Activated CD4-positive, alpha-beta T cell treated with anti-CD3 and anti-CD28 coated beads for 36 hours (primary cell): Measurements from ENCODE around the gene NTPCR. TPM values are rescaled to one million over a fixed set of nuclear protein-coding genes. Genes with fewer than 3 reads are reported as not detected.
"Not testable (repeated sequence)": the region's sequence is repeated elsewhere in the genome, so short reads cannot be mapped to it uniquely, and the experiment has no call there.

Experiments used
- ATAC-seq: fragments of 200-7000 bp; cut with Tn5 transposase; one replicate; pipeline ENCODE4 v1.10.0; 2021; ENCODE audit warnings: mild to moderate bottlenecking, moderate library complexity
- CTCF ChIA-PET: fragments of 350-600 bp; sonication (Branson Sonifier 250); formaldehyde crosslinking; loops from one replicate; lab custom pipeline; 2021; ENCODE audit warnings: antibody characterized with exemption; lab: Charles Lee
- POLR2A ChIA-PET: fragments of 350-600 bp; sonication (Branson Sonifier 250); formaldehyde crosslinking; loops from one replicate; lab custom pipeline; 2021; ENCODE audit warnings: antibody characterized with exemption, inconsistent platforms; lab: Charles Lee
- DNase-seq: peaks from one replicate; pipeline ENCODE4 v3.0.0-alpha.2; 2020
- H3K27ac Mint-ChIP-seq: one replicate; pipeline ENCODE4 v1.8.0; 2021; ENCODE audit warnings: mixed read lengths
- H3K27me3 Mint-ChIP-seq: one replicate; pipeline ENCODE4 v1.8.0; 2021; ENCODE audit warnings: mixed read lengths
- H3K36me3 Mint-ChIP-seq: one replicate; pipeline ENCODE4 v1.8.0; 2021; ENCODE audit warnings: low read depth, mixed read lengths
- H3K4me1 Mint-ChIP-seq: one replicate; pipeline ENCODE4 v1.8.0; 2021; ENCODE audit warnings: mixed read lengths
- H3K4me3 Mint-ChIP-seq: one replicate; pipeline ENCODE4 v1.8.0; 2021; ENCODE audit warnings: mild to moderate bottlenecking, moderate library complexity, mixed read lengths
- H3K9me3 Mint-ChIP-seq: one replicate; pipeline ENCODE4 v1.8.0; 2021; ENCODE audit warnings: low read depth, mixed read lengths
- intact Hi-C, 2 experiments: fragments of 100-400 bp; cut with DNase I in 1 of 2; cut with micrococcal nuclease in 1 of 2; formaldehyde crosslinking; loops; one replicate each; pipeline versions ENCODE4 v1.14.2 to v1.15.1; 2022 to 2024; cut with DNase I, micrococcal nuclease
- total RNA-seq, 2 experiments: library from RNA; stranded (reverse); gene quantifications; one replicate each; pipeline ENCODE4 v1.2.3, GENCODE V29; 2021

The NTPCR gene
- total RNA-seq, 2 experiments from 2014 or later = 37.4 to 51.9 TPM

GRCh38 chr1:232988572-232989040 is 38.2 kb downstream of the NTPCR start:
- ATAC-seq = no peak
- H3K9me3 Mint-ChIP-seq = peaks cover 7% of the 10 kb centered on the region
- H3K27ac Mint-ChIP-seq = no peak overlapping the region
- ChIA-PET POLR2A (no interaction called here), CTCF (no interaction called here)
- H3K4me1 Mint-ChIP-seq = no peaks in the 10 kb centered on the region
- intact Hi-C loops = no loop called here
- H3K27me3 Mint-ChIP-seq = no peaks in the 10 kb centered on the region
- DNase-seq = no peak
- peaks cover 22% of the 10 kb centered on the region for H3K36me3 Mint-ChIP-seq
- no peak overlapping the region for H3K4me3 Mint-ChIP-seq

GRCh38 chr1:232990176-232991128 is 40.0 kb downstream of the NTPCR start:
- H3K4me1 Mint-ChIP-seq = no peaks in the 10 kb centered on the region
- peaks cover 21% of the 10 kb centered on the region for H3K9me3 Mint-ChIP-seq
- peaks cover 37% of the 10 kb centered on the region for H3K36me3 Mint-ChIP-seq
- no peak overlapping the region for H3K4me3 Mint-ChIP-seq
- no peaks in the 10 kb centered on the region for H3K27me3 Mint-ChIP-seq
- ChIA-PET CTCF (no interaction called here), POLR2A (no interaction called here)
- no peak overlapping the region for H3K27ac Mint-ChIP-seq
- intact Hi-C loops = no loop called here
- ATAC-seq (no peak), DNase-seq (no peak)

- DNase-seq (no peak), ATAC-seq (no peak)
- H3K36me3 Mint-ChIP-seq = peaks cover 42% of the 10 kb centered on the region
- H3K4me1 Mint-ChIP-seq = no peaks in the 10 kb centered on the region
- ChIA-PET CTCF (no interaction called here), POLR2A (no interaction called here)
- no peaks in the 10 kb centered on the region for H3K27me3 Mint-ChIP-seq
- H3K4me3 Mint-ChIP-seq = no peak overlapping the region
- peaks cover 21% of the 10 kb centered on the region for H3K9me3 Mint-ChIP-seq
- intact Hi-C loops = no loop called here
- no peak overlapping the region for H3K27ac Mint-ChIP-seq
Measured at GRCh38 chr1:232991238-232991637, 40.8 kb downstream of the NTPCR start.

DNA sequence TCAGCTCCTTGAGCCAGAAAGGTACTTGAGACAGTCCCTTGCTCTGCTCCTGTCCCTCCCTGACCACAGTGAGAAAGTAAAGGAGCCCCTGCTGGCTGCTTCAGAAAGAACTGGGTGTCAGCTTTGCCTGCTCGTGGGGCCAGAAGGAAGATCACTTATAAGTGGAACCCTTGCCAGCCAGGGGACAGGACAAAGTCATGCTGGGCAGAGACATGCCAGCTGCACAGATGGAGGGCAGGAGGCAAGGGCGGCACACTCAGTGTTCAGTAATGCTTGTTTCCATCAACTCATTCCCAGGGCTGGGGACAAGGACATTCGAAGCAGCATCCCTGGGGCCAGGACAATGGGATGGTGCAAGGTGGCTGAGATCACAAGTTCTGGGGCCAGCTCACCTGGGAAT is 41.8 kb downstream of the NTPCR start:
- ChIA-PET POLR2A (interaction anchor here (0.7 kb wide), 1 partner anchor 304 kb away, joined by 3 read pairs; no protein-coding TSS in a partner anchor), CTCF (no interaction called here)
- intact Hi-C loops = no loop called here
- H3K4me3 Mint-ChIP-seq = no peak overlapping the region
- no peaks in the 10 kb centered on the region for H3K4me1 Mint-ChIP-seq
- H3K36me3 Mint-ChIP-seq = peaks cover 51% of the 10 kb centered on the region
- no peak for ATAC-seq
- DNase-seq = no peak
- H3K27ac Mint-ChIP-seq = no peak overlapping the region
- no peaks in the 10 kb centered on the region for H3K27me3 Mint-ChIP-seq
- H3K9me3 Mint-ChIP-seq = peaks cover 21% of the 10 kb centered on the region

- H3K27ac Mint-ChIP-seq = no peak overlapping the region
- ChIA-PET CTCF (no interaction called here), POLR2A (no interaction called here)
- peaks cover 21% of the 10 kb centered on the region for H3K9me3 Mint-ChIP-seq
- H3K36me3 Mint-ChIP-seq = peaks cover 63% of the 10 kb centered on the region
- intact Hi-C loops = no loop called here
- ATAC-seq = no peak
- no peaks in the 10 kb centered on the region for H3K4me1 Mint-ChIP-seq
- H3K4me3 Mint-ChIP-seq = no peak overlapping the region
- no peak for DNase-seq
- H3K27me3 Mint-ChIP-seq = no peaks in the 10 kb centered on the region
Measured at GRCh38 chr1:232993555-232993954, 43.1 kb downstream of the NTPCR start.

DNA sequence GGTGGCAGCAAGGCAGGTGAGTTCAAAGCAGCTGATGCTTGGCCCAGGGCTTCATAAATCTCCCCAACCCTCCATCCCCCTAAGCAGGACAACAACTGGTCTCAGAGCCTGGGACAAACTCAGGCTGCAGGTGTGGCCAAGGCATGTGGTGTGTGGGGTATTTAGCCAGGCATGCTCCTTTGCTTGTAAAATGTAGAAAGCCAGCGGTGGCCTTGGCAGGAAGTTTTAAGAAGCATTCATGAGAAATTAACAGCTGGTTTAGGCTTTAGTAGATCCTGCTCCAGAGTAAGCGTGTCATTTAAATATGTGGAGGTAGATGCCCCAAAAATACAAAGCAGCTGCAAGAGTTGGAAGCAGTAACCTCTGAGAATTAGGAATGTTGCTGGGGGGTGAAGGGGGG is 44.8 kb downstream of the NTPCR start:
- POLR2A ChIA-PET = no interaction called here
- H3K27me3 Mint-ChIP-seq = no peaks in the 10 kb centered on the region
- peaks cover 21% of the 10 kb centered on the region for H3K9me3 Mint-ChIP-seq
- no peak for ATAC-seq
- H3K36me3 Mint-ChIP-seq = peaks cover 73% of the 10 kb centered on the region
- no peak for DNase-seq
- H3K27ac Mint-ChIP-seq = no peak overlapping the region
- H3K4me3 Mint-ChIP-seq = no peak overlapping the region
- CTCF ChIA-PET = no interaction called here
- H3K4me1 Mint-ChIP-seq = no peaks in the 10 kb centered on the region
- intact Hi-C loops = no loop called here

GRCh38 chr1:232996143-232996542 is 45.7 kb downstream of the NTPCR start:
- DNase-seq (no peak), ATAC-seq (no peak)
- intact Hi-C loops = no loop called here
- H3K27me3 Mint-ChIP-seq = no peaks in the 10 kb centered on the region
- H3K4me1 Mint-ChIP-seq = no peaks in the 10 kb centered on the region
- peaks cover 77% of the 10 kb centered on the region for H3K36me3 Mint-ChIP-seq
- H3K4me3 Mint-ChIP-seq = no peak overlapping the region
- POLR2A ChIA-PET = no interaction called here
- H3K27ac Mint-ChIP-seq = no peak overlapping the region
- CTCF ChIA-PET = no interaction called here
- H3K9me3 Mint-ChIP-seq = peaks cover 21% of the 10 kb centered on the region

DNA sequence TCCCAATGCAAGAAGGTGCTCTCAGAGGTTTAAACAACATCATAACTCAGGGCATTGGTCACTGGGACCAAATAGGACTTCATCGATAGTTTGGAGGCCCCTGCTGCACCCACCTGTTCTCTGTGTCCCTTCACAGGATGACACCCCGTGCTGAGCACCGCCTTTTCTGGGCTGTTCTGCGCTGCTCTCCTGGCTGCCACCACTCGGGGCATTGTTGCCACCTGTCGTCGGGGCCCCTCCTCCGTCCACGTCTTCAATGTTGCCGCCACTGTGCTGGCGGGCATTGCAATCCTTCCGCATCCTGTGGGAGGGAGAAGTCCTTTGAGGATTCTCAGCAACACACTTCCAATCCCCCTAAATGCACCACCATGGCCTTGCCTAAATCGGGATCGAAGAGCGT is 47.7 kb downstream of the NTPCR start:
- ATAC-seq (no peak), DNase-seq (no peak)
- POLR2A ChIA-PET = no interaction called here
- H3K27ac Mint-ChIP-seq = no peak overlapping the region
- peaks cover 75% of the 10 kb centered on the region for H3K36me3 Mint-ChIP-seq
- H3K27me3 Mint-ChIP-seq = no peaks in the 10 kb centered on the region
- CTCF ChIA-PET = no interaction called here
- intact Hi-C loops = no loop called here
- no peaks in the 10 kb centered on the region for H3K4me1 Mint-ChIP-seq
- H3K9me3 Mint-ChIP-seq = peaks cover 21% of the 10 kb centered on the region
- no peak overlapping the region for H3K4me3 Mint-ChIP-seq

GRCh38 chr1:232998646-232999045 is 48.2 kb downstream of the NTPCR start:
- peaks cover 17% of the 10 kb centered on the region for H3K9me3 Mint-ChIP-seq
- CTCF ChIA-PET = no interaction called here
- H3K4me1 Mint-ChIP-seq = no peaks in the 10 kb centered on the region
- no peak for DNase-seq
- H3K27ac Mint-ChIP-seq = no peak overlapping the region
- intact Hi-C loops = no loop called here
- H3K36me3 Mint-ChIP-seq = peaks cover 71% of the 10 kb centered on the region
- POLR2A ChIA-PET = no interaction called here
- no peak for ATAC-seq
- no peak overlapping the region for H3K4me3 Mint-ChIP-seq
- H3K27me3 Mint-ChIP-seq = no peaks in the 10 kb centered on the region

DNA sequence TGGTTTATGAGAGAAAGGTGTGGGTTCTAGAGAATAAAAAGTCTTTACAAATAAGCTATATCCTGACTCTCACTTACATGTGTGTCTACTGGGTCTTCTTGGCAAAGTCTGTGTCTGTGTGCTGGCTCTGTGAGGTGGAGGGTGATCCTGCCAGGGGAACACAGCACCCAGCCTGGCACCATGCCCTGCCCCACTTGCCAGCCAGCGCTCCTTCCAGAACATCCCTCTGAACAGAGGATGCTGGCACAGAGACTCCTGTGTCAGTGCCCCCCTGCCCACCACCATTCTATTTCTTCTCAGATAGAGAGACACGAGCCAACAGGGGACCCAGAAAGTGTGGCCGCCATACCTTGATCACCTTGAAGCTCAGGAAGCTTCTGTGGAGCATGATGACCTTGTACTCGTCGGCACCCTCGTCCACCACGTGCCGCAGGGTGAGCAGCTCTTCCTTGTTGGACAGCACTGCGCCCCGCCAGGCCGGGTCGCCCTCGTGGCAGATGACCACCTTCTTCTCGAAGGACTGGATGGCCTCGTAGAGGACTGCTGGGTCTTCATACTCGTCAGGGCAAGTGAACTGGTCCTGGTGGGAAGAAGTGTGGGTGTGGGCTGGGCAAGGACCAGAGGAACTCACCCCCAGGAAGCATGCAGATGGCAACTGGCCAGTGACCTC is 49.7 kb downstream of the NTPCR start:
- no peaks in the 10 kb centered on the region for H3K4me1 Mint-ChIP-seq
- intact Hi-C loops = no loop called here
- no peaks in the 10 kb centered on the region for H3K27me3 Mint-ChIP-seq
- no peak for DNase-seq
- ChIA-PET POLR2A (no interaction called here), CTCF (interaction anchor here (0.6 kb wide), 3 partner anchors 176 to 1139 kb away, joined by 3 to 4 read pairs (median 3); no protein-coding TSS in a partner anchor)
- H3K36me3 Mint-ChIP-seq = peaks cover 59% of the 10 kb centered on the region
- no peak for ATAC-seq
- no peak overlapping the region for H3K27ac Mint-ChIP-seq
- H3K9me3 Mint-ChIP-seq = peaks cover 3% of the 10 kb centered on the region
- H3K4me3 Mint-ChIP-seq = no peak overlapping the region

DNA sequence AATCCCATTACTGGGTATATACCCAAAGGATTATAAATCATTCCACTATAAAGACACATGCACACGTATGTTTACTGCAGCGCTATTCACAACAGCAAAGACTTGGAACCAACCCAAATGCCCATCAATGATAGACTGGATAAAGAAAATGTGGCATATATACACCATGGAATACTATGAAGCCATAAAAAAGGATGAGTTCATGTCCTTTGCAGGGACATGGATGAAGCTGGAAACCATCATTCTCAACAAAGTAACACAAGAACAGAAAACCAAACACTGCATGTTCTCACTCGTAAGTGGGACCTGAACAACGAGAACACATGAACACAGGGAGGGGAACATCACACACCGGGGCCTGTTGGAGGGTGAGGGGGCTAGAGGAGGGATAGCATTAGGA is 53.2 kb downstream of the NTPCR start:
- H3K36me3 Mint-ChIP-seq = peaks cover 35% of the 10 kb centered on the region
- H3K9me3 Mint-ChIP-seq, ATAC-seq, POLR2A ChIA-PET, DNase-seq, H3K4me1 Mint-ChIP-seq, H3K27ac Mint-ChIP-seq, H3K4me3 Mint-ChIP-seq, H3K27me3 Mint-ChIP-seq, CTCF ChIA-PET, intact Hi-C loops: not testable (repeated sequence)

DNA sequence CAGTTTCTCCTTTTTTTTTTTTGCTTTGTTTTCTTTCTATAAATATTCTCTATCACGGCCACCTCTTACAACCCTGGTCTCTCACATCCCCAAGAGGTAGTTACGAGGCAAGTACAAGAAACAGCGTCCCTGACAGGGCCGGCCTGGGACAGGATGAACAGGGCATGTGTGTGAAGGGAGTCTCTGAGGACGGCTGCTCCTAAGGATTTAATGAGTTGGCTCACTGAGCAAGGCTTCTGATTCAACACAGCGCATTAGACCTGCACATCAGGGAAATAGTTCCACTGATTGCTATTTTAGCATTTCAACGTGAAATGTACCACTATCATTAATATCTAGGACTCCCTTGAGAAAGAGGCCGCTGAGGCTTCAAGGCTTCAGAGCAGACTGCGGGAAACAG is 54.0 kb downstream of the NTPCR start:
- Mint-ChIP-seq H3K9me3 (peaks cover 3% of the 10 kb centered on the region), H3K27me3 (no peaks in the 10 kb centered on the region), H3K36me3 (peaks cover 30% of the 10 kb centered on the region), H3K27ac (no peak overlapping the region), H3K4me3 (no peak overlapping the region), H3K4me1 (no peaks in the 10 kb centered on the region)
- ChIA-PET CTCF (no interaction called here), POLR2A (no interaction called here)
- intact Hi-C loops = no loop called here
- ATAC-seq (no peak), DNase-seq (no peak)
